AG04450 (cell line): ENCODE measurements around the gene RNF227. TPM values are rescaled to one million over a fixed set of nuclear protein-coding genes. Genes with fewer than 3 reads are reported as not detected.

ENCODE experiments used
- CTCF ChIA-PET: fragments of 300-600, 350-600 bp; formaldehyde crosslinking; extraction: SDS; loops from one replicate; lab custom pipeline; 2022; ENCODE audit warnings: antibody characterized with exemption, inconsistent platforms; lab: Charles Lee
- POLR2A ChIA-PET: fragments of 350-600 bp; formaldehyde crosslinking; extraction: SDS; loops from one replicate; lab custom pipeline; 2021; ENCODE audit warnings: antibody characterized with exemption, inconsistent platforms; lab: Yijun Ruan, JAX
- DNase-seq: peaks from one replicate; pipeline ENCODE4 v3.0.0-alpha.2; 2011; ENCODE audit warnings: low read depth, low spot score
- H3K27ac ChIP-seq: one replicate; pipeline ENCODE4 v1.5.1; 2012; ENCODE audit warnings: low read depth, low read length, control low read depth
- H3K27me3 ChIP-seq: one replicate; pipeline ENCODE4 v1.6.0; 2012; ENCODE audit warnings: low read length; ENCODE audit not compliant: control insufficient read depth, insufficient read depth
- H3K4me3 ChIP-seq: 2 replicates; pipeline ENCODE4 v1.5.1; 2011; ENCODE audit warnings: mild to moderate bottlenecking, low read depth, low read length, control low read depth
- H3K9me3 ChIP-seq: 2 replicates; pipeline ENCODE4 v1.5.1; 2012; ENCODE audit warnings: low read length; ENCODE audit not compliant: control insufficient read depth, insufficient read depth
- CTCF ChIP-seq: IDR thresholded peaks from 2 replicates; pipeline ENCODE4 v1.5.1; 2011; ENCODE audit warnings: low read depth, low read length, control low read depth, inconsistent platforms
- polyA plus RNA-seq: library from polyadenylated mRNA; depleted of rRNA; stranded (reverse); fragments of >200 nt; gene quantifications from 2 replicates; pipeline ENCODE4 v1.2.3, GENCODE V29; 2011

Gene RNF227
- polyA plus RNA-seq, 1 experiment, result 1.4 TPM

- no peak overlapping the region for H3K4me3 ChIP-seq
- DNase-seq, result no peak
- TF ChIP-seq CTCF, result no peak
- H3K9me3 ChIP-seq, result no peaks in the 10 kb centered on the region; the same call in 1 of the 2 replicates
- POLR2A ChIA-PET, result no interaction called here
- no peaks in the 10 kb centered on the region for H3K27me3 ChIP-seq
- CTCF ChIA-PET, result interaction anchor here (1.0 to 1.4 kb wide), 2 partner anchors 8 to 19 kb away, joined by 4 to 5 read pairs; no protein-coding TSS in a partner anchor
- no peak overlapping the region for H3K27ac ChIP-seq
Observed at GRCh38 chr17:7946441-7946840, 30.4 kb upstream of the RNF227 start.

GRCh38 chr17:7945651-7946050 lies 29.6 kb upstream of the RNF227 start:
- no peak overlapping the region for H3K4me3 ChIP-seq
- no peak for DNase-seq
- TF ChIP-seq CTCF, result no peak
- H3K27ac ChIP-seq, result peak overlapping the region; percentile 21
- CTCF ChIA-PET, result no interaction called here
- POLR2A ChIA-PET, result no interaction called here
- H3K27me3 ChIP-seq, result no peaks in the 10 kb centered on the region
- H3K9me3 ChIP-seq, result no peaks in the 10 kb centered on the region; the same call in 1 of the 2 replicates

- Histone ChIP-seq H3K9me3 (no peaks in the 10 kb centered on the region; the same call in 1 of the 2 replicates), H3K27me3 (no peaks in the 10 kb centered on the region), H3K4me3 (no peak overlapping the region), H3K27ac (no peak overlapping the region)
- DNase-seq, result no peak
- TF ChIP-seq CTCF, result no peak
- ChIA-PET CTCF (interaction anchor here (0.6 to 2.0 kb wide), 4 partner anchors 33 to 113 kb away, joined by 3 to 6 read pairs (median 4); no protein-coding TSS in a partner anchor), POLR2A (interaction anchor here (1.2 kb wide), 1 partner anchor 102 kb away, joined by 3 read pairs; no protein-coding TSS in a partner anchor)
Observed at GRCh38 chr17:7944326-7944725, 28.2 kb upstream of the RNF227 start.

GRCh38 chr17:7943291-7943690 lies 27.2 kb upstream of the RNF227 start:
- H3K27me3 ChIP-seq, result no peaks in the 10 kb centered on the region
- DNase-seq, result no peak
- TF ChIP-seq CTCF, result no peak
- ChIA-PET POLR2A (no interaction called here), CTCF (interaction anchor here (0.9 to 2.0 kb wide), 2 partner anchors 13 to 47 kb away, joined by 6 to 8 read pairs; no protein-coding TSS in a partner anchor)
- no peak overlapping the region for H3K4me3 ChIP-seq
- H3K27ac ChIP-seq, result no peak overlapping the region
- H3K9me3 ChIP-seq, result no peaks in the 10 kb centered on the region; the same call in 1 of the 2 replicates

- ChIA-PET POLR2A (no interaction called here), CTCF (interaction anchor here (1.0 to 1.4 kb wide), 3 partner anchors 9 to 117 kb away, joined by 3 to 4 read pairs (median 3); partner anchors contain the start of genes CNTROB and TRAPPC1)
- TF ChIP-seq CTCF, result no peak
- Histone ChIP-seq H3K27me3 (no peaks in the 10 kb centered on the region), H3K9me3 (no peaks in the 10 kb centered on the region; the same call in 1 of the 2 replicates), H3K27ac (no peak overlapping the region), H3K4me3 (no peak overlapping the region)
- DNase-seq, result no peak
Observed at GRCh38 chr17:7940743-7941142, 24.7 kb upstream of the RNF227 start.
